Stimulated activated CD4-positive, alpha-beta T cell treated with anti-CD3 and anti-CD28 coated beads, Interleukin-4, amount 100 ng/mL, for 1 hour (primary cell): ENCODE results near the gene CACNA1D.

ENCODE experiments used
- DNase-seq: peaks from one replicate; pipeline ENCODE4 v3.0.0-alpha.2; 2020

CACNA1D gene

DNA sequence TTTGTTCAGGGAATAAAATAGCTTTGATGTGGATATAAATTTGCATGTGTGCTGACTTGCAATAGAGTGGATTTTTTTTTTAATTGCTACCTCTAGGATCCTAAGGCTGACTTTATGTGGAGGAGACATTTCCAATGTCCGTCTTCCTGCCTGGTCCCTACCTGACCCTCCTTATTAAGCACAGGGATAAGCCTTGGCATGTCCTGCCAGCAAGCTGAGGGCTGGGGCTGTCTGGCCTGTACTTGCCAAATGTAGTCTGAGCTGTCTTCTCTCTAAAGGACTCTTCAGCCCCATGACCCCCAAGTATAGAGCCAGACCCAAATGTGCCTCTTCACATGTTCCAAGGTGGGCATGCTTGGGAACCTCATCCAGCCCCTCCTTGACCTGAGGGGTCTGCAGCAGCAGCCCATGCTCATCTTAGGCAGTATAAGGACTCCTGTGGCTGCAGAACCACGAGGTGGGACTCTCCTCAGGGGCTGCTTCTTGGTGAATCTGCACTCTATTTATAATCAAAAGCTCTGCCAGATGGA, 88.8 kb downstream of the CACNA1D start:
- DNase-seq = no peak

- DNase-seq = no peak
These were observed 90.6 kb downstream of the CACNA1D start for GRCh38 chr3:53585049-53585448.

GRCh38 chr3:53585627-53586026, 91.2 kb downstream of the CACNA1D start:
- DNase-seq = no peak

GRCh38 chr3:53588122-53588521, 93.7 kb downstream of the CACNA1D start:
- DNase-seq = no peak

GRCh38 chr3:53589201-53589600, 94.8 kb downstream of the CACNA1D start:
- no peak for DNase-seq

DNA sequence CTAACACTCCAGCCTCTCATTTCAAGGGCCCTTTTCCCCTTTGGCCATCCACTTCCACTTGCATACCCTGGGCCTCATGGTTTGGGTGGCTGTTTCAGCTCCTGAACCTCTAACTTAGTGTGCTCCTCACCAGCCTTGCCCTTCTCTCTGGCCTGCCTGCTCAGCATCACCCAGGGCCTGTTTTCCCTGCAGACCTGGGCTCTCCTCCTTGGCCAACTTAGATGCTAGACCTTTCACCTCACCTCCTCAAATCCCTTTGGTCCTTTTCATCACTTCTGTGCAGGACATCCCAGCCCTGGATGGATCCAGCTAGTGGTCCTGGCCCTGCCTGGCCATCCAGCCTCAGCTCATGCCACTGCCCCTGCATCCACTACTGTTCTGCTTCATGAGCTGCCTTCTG, 95.4 kb downstream of the CACNA1D start:
- DNase-seq = no peak

- no peak for DNase-seq
These were observed 96.2 kb downstream of the CACNA1D start for GRCh38 chr3:53590606-53591005.

DNA sequence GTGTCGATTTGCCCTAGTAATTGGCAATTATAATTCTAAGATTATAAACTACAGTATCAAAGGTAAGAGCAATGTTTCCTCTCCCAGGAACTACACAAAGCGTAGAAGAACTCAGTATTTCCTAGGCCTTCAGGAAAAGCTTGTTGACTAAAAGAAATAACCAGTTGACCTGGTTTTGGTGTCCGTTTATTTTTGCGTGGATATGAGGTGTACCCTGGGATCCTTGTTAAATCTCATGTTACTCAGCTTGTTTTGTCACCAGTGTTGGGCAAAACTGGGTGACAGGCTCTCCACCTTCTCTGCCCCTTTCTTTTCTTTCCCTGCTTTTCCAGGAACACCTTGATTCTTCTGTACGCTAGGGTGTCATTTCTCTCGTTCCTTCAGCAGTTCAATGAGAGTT, 97.2 kb downstream of the CACNA1D start:
- DNase-seq = no peak

- no peak for DNase-seq
These were observed 98.5 kb downstream of the CACNA1D start for GRCh38 chr3:53592862-53593261.

DNA sequence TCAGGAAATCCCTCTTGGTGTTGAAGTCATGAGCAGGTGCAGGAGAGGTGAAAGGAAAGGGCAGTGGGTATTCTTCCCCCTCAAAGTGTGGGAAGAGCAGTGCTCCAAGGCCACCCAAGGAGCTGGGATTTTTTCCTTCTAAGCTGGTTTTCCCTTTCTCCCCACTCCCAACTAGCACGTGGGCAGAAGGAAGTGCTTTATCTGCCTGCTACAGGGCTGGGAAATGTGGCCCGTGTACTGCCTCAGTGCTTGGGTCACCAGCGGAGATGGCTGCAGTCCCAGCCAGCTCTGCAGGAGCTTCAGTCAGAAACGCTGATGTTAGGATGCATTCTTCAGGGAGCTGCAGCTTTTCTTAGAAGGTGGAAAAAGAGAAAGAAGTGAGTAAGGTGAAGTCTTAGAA, 99.2 kb downstream of the CACNA1D start:
- no peak for DNase-seq

- DNase-seq = no peak
These were observed 99.9 kb downstream of the CACNA1D start for GRCh38 chr3:53594276-53594675.

DNA sequence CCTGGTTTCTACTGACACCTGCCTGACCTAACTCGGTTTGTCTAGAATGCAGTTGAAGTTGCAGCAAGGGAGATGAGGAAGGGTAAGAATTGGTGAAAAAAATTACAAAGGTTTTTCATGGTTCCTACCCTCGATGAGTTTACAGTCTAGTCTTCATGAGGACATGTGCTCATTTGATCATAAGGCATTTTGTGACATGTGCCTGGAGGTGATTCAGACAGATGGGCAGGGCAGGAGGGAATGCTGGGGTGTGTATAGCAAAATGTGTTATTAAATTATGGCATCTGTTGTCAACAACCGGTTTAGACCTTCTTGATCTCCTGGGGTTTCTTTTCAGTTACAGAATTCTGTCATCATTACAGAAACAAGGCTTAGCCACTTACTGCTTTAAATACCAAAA, 101.2 kb downstream of the CACNA1D start:
- DNase-seq = no peak

- DNase-seq = no peak
These were observed 102.9 kb downstream of the CACNA1D start for GRCh38 chr3:53597136-53597915.

DNA sequence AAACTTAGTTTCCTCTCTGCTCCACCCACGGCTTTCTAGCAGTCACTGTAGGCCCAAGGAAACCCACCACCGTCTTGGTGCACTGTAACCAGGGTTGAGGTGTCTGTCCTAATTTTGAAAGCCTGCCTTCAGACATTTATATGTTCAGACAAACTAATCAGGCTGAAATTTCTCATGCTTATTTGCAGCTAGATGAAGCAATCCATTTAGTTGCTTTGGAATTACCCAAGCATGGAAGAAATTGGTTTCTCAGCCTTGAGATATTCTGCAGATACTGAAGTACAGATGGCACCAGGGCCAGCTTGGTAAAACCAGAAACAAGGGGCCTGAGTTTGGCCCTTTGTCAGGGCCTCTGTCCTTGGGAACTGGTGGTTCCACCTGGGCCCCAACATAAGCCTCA, 105.4 kb downstream of the CACNA1D start:
- no peak for DNase-seq

DNA sequence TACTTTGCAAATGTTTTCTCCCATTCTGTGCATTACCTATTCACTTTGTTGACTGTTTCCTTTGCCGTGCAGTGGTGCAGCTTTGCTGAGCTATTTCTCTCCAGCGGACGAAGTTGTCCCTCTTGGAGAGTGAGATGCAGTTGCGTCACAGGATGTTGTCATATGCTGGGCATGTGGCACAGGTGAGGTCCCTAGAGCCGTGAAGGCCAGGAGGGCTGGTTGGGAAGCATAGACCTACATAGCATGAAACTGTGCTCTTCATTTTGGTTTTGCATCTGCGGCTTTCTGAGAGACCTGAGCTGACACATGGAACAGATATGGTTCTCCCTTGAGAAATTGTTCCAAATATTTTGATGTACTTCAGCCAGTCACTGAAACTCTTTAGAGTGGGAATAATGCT, 108.5 kb downstream of the CACNA1D start:
- no peak for DNase-seq

DNA sequence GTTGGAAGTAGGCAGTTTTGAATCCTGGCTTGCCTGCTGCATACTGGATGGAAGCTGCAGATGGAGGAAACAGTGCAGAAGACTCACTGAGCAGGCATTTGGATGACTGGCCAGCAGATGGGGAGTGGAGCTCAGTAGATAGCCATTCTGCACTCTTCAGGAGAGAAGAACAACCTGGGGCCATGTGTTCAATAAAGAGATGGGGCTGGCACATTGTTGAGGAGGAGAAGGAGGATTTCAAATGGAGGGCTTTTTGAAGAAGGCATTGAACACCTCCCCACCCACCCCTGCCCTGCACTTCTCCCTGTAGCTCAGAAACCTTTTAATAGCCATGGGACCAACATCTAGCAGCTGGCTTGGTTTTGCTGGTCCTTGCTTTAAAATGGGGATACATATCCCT, 109.8 kb downstream of the CACNA1D start:
- DNase-seq = no peak

DNA sequence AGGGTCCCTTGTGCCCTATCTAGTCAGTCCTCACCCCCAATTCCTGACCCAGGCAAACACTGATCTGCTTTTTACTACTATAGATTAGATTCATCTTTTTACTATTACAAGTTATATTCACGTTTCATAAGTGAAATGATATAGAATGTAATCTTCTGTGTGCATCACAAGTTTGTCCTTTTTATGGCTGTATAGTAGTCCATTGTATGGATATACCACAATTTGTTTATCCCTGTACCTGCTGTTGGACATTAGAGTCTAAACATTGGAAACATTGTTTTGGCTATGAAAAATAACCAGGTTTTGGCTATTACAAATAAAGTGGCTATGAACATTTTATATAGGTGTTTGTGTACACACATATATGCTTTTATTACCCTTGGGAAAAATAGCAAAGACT, 112.4 kb downstream of the CACNA1D start:
- no peak for DNase-seq

DNA sequence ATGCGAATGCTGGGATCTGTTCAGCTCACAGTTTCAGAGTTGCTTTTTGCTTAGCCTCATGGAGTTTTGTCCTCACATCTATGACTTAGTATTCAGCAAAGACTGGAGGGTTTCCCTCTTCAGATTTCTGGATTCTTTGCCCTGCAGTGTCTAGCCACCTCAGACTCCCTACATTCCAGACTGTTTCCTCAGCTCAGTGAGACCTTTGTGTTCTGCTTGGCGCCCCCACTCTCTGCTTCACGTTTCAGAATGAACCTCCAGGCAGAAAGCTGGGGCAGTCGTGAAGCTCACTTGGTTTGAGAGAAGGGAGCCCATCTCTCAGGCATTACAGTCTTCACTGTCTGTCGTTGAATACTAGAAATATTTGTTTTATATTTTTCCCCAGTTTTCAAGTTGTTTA, 118.1 kb downstream of the CACNA1D start:
- no peak for DNase-seq

DNA sequence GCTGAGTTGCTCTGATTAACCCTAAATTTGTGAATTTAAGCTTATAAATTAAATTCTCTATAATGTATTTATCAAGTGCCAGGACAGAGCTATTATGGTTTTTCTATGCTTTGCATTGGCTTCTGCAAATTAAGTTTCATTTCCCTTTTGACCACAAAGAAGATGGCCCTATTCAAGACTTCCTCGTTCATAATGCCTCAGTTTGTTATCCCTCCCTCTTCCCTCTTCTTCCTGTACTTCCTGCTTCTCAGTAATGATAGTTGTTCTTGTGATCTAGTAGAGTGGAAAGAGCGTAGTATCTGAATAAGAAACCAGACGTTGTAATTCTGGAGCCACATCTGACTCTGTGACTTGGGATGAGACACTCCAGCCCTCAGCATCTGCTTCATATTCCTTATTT, 118.7 kb downstream of the CACNA1D start:
- DNase-seq = no peak

- no peak for DNase-seq
These were observed 119.9 kb downstream of the CACNA1D start for GRCh38 chr3:53614307-53614706.

GRCh38 chr3:53616321-53616720, 121.9 kb downstream of the CACNA1D start:
- DNase-seq = no peak

DNA sequence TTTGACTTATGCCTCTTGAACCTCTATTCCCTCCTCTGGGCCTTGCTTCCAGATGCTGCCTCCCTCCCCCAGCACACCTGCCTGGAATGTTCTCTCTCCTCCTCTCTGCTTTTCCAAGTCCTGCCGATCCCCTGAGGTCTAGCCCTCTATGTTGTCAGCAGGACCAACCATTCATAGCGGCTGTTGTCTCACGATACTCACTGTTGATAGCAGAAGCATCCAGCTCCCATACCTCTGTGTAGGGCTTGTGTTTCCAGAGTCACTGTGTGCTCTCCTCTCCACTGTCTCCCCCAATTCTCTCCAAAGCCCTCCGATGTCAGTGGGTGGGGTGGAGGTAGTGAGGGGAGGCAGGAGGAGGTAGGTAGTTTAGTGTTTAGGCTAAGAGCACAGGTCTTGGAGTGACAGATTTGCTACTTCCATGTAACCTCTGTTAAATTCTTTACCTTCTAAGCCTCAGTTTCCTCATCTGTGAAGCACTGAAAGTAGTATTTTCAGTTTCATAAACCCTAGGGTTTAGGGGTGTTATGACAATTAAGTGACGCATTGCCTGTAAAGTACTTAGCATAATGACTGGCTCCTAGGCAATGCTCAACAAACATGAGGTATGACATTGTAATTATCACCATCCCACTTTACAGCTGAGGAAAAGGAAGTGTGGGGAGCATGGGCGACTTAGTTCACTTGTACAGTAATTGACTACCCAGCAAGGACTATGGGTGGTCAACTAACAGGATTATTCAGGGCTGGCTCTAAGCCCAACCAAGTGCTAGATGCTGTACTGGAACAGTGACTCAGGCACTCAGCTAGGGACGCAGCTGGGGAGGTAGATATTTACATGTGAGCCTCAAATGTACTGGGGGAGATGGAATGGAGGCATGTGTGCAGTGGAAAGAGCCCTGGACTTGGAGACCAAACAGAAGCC, 122.8 kb downstream of the CACNA1D start:
- DNase-seq = no peak

- no peak for DNase-seq
These were observed 123.6 kb downstream of the CACNA1D start for GRCh38 chr3:53617893-53618523.

DNA sequence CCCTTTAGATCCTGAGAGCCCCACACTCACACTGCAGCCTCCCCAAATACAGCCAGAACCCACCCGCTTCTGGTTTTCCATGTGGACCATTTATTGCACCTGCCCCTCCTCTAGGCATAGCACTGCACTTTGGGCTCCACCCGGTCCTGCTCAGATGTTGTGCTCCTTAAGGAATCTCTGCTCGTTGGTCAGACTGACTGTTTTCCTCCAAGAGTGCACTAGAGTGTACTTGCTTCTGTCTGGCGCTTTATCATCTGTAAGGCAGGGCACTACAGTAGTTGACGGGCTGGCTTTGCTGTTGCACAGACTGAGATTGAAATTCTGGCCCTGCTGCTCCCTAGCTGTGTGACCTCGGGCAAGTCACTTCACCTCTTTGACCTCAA, 124.1 kb downstream of the CACNA1D start:
- DNase-seq = no peak
